EL (cell line): ENCODE measurements around the gene CDH13.
A peak's percentile ranks its signal among the peaks of the same experiment; 100 is the strongest.

Source experiments
- DNase-seq: peaks from one replicate; pipeline ENCODE4 v3.0.0-alpha.2; 2016

The CDH13 gene

DNA sequence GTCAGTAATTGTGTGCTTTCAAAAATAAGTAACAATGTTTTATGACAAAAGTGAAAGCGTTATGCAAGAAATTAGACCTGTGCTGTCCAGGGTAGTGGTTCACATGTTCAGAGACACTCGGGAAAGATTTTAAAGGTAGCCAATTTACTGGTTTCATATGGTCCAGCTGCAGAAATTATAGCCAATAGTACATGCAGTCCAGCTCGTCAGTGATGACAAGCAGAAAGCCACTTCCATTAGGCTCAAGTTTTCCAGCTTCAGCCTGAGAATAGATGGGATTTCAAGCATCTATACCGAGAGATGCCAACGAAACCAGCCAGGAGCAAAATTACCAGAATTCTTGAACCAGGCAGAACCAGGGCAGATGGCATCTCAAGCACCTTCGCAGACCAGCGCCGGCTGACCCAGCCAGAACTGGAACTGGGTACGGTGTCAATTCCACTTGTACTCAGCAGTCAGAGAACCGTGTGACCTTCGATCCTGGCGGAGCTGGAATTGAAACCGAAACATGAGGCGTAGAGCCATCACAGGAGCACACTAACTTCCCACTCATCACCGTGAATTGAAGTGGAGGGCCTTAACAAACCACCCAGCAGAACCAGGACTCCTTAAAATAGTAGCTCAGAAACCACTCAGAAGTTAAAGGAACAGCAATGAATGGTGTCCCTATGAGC, 973.2 kb downstream of the CDH13 start:
- DNase-seq: no peak

DNA sequence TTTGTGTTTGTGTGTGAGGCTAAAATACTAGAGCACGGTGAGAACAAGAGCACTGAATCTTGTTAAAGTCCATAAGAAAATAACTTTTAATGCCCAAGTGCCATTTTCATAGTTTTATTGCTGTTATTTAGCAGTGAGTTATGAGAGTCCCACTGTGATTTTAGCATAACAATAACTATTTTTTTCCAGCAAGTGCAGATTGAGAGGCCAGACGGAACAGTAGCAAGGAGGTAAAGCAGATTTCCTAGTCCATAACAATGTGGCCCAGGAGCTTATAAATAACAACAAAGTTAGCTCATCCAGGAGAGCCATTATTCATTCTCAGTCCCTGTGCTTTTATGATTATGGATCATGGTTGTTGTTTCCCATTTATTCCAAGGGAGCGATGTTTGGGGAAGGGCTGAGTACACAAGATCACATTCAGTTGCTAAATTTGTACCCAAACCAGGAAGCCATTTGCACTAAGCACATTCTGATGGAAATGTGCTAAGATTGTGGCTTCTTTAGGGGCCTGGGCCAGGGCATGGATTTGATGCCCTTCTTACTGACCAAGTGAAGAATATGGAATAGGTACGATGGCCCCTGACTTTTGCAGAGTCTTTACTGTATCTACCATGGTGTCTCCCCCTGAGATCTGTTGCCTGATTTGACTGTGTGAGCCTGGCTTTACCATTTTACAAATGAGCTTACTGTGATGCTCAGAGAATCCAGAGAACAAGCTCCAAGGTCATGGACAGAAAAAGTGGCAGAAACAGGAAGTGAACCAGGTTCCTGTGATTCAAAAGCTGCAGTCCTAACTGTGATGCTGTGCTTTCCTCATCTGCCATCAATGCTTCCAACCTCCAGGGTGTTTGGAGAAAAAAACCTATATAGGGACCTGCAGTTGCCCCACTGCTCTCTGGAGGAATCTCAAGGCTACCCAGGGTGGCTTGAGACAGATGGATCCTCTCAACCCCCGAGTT, 976.3 kb downstream of the CDH13 start:
- no peak for DNase-seq

DNA sequence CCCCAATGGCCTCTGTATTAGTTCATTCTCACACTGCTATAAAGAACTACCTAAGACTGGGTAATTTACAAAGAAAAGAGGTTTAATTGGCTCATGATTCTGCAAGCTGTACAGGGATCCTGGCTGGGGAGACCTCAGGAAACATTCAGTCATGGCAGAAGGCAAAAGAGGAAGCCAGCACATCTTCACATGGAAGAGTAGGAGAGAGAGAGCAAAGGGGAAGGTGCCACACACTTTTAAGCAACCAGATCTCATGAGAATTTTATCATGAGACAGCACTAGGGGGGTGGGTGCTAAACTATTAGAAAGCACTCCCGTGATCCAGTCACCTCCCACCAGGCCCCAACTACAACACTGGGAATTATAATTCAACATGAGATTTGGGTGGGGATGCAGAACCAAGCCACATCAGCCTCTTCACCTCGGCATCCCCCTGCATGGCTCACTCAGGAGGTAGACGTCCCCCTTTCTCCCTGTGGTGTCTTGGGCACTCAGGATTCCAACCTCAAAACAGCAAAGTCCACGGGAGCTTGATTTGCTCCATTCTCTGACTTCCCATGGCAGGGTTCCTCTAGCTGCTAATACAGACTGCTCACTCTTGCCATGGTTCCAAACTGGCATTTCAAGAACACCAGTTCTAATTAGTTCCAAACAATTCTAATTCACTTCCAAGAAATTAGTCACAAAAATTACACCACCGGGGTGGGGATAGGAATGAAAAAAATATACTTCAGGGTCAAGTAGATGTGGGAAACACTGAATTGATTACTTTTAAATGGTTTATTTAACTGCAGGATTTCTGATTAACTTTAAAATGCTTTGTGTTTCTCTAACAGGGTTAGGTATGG, 977.2 kb downstream of the CDH13 start:
- DNase-seq: no peak

DNA sequence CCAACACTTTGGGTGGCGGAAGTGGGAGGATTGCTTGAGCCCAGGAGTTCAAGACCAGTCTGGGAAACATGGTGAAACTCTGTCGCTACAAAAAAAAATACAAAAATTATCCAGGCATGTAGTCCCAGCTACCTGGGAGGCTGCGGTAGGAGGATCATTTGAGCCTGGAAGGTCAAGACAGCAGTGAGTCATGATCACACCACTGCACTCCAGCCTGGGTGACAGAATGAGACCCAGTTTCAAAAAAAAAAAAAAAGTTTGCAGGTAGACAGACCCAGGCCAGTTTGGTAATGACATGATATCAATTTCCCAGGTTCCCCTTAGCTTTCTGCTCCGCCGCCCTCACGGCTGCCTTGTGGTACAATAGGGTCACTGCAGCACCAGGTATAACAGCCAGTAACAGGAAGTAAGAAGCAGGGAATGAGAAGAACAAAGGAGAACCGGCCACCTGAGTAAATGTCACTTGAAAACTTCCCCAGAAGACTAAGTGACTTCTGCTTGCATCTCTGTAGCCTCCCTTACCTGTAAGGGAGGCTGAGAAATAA, 979.8 kb downstream of the CDH13 start:
- no peak for DNase-seq

DNA sequence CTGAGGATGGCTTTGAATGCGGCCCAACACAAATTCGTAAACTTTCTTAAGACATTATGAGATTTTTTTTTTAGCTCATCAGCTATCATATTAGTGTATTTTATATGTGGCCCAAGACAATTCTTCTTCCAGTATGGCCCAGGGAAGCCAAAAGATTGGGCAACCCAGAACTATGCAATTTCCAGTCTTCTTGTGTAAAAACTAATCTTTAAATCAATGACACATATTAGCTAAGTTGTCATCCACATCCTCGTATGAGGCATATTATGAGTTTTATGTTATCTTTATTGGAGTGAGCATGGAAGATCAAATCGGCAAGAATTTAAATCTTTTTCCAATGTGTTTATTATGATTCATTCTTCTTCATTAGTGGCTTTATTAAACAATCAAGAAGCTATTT, 982.4 kb downstream of the CDH13 start:
- DNase-seq: peak; percentile 11

DNA sequence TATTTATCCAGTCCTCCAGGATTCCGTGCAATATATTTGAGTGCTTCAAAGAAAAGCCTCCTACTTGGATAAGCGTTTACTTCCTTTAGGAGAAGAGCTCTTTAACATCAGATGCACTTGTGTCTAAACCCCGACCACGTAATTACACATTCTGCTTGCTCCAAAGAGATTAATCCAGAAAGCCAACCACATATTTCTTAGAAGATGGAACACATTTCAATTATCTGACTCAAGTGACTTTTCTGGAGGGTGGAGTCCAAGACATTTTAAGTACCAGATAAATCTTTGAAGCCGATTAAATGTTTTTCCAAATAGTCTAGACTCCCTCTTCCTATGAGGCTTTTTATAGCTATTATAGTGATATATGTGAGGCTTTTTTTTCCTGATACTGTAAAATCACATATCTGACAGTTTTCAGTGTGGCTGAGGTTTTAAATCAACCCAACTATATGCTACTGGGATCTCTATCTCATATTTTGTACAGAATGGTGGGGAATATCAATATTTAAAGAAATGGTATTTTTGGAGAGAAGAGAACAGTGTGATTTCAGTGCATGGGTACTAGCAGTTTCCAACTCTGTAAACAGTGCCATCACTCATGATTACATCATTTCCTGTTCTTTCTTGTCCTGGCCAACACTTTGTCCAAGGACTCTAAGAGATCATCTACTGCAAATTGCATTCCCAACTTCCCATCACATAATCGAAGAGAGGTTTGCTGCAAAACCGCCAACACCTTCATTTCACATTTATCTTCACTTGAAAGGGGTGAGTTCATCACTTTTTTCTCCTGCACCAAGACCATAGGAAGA, 988.6 kb downstream of the CDH13 start:
- peak; percentile 39 for DNase-seq

DNA sequence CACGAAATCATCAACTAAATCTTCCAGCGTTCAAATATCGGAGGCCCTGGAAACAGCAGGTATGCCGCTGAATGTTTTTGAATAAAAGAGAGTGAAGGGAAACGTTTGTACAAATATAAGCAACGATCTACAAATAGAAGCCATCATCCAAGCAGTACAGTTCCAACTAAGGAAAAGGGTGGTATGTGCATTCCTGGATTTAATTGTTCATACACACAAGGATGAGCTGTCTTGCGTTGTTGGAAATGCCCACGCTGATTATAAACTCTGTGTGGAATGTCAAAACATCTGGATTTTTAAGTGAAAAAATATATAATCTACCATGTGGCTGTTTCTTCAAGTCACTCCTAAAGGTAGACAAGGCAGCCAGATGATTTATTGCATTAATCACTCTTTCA, 989.2 kb downstream of the CDH13 start:
- peak; percentile 14 for DNase-seq

DNA sequence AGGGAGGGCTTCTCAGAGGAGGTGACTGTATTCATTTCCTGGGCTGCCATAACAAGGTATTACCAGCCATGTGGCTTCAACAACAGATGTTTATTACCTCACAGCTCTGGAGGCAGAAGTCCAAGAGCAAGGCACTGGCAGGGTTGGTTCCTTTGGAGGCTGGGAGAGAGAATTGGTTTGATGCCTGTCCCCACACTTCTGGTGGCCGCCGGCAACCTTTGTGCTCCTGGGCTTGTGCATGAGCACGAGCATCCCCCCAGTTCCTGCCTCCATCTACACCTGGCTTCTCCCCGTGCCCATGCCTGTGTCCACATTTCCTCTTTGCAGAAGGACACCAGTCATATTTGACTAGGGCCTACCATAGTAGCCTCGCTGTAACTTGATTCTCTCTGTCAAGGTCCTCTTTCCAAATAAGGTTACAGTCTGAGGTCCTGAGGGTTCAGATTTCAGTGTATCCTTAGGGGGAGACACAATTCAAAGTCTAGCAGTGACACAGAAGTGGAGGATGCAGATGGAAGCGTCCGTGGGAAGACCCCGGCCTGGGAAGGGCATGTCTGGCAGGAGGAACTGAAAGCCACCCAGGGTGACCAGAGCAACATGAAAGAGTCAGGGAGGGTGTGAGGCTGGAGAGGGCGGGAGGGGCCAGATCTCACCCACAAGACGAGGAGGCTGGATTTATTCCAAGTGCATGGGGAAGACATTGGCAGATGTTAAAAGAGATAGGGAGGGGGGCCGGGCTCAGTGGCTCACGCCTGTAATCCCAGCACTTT, 992.8 kb downstream of the CDH13 start:
- DNase-seq: no peak

DNA sequence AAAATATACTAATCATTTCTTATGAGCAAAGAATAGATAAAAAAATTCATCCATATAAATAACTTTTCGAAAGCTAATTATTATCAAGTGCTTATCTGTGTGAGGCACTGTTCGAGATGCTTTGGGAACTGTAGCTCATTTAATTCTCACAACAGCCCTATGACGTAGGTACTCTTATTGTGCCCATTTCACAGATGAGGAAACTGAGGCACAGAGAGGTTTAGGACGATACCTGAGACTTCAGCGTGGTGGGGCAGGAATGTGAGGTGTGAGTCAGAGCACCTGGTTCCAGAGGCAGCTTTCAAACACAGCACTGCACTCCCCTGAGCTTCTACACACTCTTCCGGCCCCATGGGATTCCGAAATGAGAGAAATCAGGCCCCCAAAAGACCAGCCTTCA, 995.2 kb downstream of the CDH13 start:
- no peak for DNase-seq

DNA sequence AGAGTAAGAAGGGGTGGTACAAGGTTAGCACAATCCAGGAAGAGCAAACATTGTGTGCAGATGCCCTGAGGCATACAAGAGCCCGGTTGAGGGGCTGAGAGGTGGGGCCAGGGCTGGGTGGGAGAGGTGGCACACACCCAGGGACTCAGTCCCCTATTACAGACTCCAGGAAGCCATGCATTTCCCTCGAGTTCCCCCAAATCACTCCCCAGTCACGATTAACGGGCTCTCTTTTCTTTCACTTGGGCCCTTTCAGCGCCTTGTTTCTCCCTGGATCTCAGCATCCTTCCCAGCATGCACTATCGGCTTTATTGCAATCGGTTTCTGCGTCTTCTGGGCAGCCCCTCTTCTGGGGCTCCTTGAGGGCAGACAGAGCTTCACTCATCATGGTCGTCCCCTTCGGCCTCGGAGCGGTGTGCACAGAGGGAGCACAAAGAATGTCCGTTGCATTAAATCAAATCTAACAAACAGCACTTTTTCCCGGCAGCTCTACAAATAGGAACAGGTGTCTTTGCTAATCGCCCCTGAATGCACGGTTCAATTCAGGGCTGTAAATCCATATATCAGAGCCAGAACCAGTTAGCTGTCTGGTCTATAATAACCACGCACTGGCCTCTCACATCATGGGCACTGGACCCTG, 996.4 kb downstream of the CDH13 start:
- no peak for DNase-seq

DNA sequence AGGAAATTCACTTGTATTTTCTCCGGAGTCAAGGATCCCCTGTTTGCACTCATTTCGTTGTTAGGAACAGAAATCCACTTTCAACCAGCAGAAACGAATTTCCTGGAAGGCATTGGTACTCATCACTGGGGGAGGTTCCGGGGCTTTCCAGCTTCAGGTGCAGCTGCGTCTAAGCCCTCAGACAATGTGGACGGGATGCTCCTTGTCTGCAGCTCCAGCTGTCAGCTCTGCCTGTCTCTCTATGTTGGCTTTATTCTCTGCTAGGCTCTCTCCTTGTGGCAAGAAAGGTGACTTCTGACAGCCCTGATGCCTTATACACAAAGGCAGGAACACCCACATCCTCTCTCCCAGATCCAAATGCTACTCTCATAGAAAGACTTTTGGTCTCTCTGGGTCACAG, 997.1 kb downstream of the CDH13 start:
- DNase-seq: no peak

DNA sequence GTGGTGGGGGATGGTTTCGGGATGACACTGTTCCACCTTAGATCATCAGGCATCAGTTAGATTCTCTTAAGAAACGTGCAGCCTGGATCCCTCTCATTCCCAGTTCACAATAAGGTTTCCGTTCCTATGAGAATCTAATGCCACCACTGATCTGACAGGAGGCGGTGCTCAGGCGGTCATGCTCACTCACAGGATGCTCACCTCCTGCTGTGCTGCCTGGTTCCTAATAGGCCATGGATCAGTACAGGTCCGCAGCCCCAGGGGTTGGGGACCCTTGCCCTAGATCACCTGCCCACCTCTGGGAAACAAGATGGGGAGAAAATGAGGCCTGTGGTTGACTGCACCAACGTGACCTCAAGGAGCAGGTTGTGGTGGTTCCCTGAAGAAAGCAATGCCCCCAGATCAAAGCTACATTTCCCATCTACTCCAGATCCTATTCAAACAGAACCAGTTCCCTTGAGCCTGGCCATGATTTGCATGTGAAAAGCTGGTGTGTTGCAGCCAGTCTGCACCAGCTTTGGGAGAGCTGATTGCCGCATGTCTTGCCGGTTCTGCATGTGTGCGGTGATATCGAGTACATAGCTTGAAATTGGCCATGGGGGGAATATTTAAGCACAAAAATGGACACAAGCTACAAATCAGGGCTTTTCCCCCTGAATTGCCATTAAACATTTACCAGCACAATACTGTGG, 997.8 kb downstream of the CDH13 start:
- no peak for DNase-seq

DNA sequence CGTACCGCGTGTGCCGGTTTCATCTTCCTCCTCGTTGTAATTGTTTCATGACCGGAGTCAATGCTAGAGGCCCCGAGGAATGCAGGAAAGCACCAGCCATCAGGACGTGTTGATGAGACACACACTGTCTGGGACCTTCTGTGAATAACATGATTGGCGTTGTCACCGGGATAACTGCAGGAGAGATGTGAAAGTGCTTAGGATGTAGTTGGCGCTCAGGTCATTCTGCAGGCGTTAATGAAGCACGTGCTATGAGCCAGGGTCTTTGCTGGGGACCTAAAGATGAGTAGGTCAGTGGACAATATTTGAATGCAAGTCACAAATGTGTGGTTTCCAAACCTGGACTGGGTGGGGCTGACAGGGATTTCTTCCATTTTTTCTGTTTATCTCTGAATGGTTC, 999.4 kb downstream of the CDH13 start:
- DNase-seq: no peak

DNA sequence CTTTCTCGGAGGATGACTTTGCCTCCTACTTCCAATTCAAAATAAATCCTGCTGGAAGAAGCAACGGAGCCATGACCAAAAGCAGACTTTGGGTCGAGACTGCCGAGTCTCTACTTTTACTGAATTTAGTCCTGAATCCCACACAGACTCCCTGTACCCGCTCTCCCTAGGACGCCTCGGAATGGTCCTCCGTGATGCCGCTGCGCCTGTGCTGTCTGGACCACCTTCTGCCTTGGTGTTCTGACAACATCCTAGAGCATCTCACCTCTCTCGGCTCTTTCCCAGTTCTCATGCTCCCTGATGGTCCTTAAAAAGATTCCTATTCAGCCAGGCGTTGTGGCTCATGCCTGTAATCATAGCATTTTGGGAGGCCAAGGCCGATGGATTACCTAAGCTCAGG, 999.9 kb downstream of the CDH13 start:
- no peak for DNase-seq

DNA sequence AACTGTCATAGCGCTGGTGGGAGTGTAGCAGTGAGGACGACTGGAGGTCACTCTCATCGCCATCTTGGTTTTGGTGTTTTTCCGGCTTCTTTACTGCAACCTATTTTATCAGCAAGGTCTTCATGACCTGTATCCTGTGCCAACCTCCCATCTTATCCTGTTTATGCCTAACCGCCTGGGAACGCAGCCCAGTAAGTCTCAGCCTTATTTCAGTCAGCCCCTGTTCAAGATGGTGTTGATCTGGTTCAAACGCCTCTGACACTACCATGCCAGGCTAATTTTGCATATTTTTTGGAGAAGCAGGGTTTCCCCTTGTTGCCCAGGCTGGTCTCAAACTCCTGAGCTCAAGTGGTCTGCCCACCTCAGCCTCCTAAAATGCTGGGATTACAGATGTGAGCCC, 1001.2 kb downstream of the CDH13 start:
- DNase-seq: no peak

DNA sequence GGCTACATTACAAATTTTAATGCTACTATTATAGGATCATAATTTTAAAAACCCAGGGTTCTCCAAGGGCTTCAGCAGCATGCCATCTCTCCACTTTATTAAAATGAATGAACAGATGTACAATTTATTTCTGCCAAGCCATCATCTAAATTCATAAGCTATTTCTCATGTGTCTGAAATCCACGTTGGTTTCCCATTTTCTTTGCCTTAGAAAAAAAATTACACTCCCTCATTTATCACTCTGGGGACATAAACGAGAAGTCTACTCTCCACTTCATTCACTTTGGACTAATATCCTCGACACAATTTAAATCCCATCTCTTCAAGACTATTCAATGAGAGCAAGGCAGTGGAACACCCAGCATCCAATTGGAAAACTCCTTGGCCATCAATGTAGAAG, 1002.7 kb downstream of the CDH13 start:
- no peak for DNase-seq

DNA sequence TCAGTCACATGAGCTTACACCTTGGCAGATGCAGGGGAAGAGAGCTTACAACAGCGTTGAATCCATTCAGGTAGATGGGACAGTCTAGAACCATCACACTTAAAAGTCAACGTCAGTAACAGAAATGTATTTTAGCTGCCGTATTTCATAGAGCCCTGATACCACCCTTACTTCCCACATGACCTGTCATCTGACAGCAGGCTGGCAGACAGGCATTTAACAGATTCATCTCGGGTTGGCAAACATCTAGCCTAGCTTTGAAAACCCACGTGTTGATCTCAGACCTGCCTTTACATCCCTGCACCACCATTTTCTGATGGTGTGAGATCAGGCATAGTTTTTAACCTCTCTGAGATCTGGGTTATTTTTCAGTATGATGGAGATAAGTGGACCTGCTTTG, 1003.1 kb downstream of the CDH13 start:
- DNase-seq: no peak

DNA sequence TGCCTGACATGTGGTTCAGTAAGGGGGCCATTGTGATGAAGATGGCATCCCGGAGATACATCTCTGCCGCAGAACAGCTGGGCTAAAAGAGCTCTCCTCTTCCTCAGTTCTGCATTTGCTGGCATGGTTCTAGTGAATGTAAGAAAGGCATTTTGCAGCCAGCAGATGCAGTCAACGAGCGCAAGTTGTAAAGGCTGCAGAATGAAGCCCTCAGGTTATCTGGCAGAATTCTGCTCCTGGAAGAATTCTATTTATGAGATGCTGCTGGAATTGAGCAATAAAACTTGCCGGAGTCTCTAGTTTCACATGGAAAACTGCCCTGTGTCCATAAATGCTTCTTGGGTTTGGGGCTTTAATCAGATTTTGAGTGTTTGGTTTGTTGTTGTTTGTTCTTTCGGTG, 1004.2 kb downstream of the CDH13 start:
- DNase-seq: peak; percentile 46

DNA sequence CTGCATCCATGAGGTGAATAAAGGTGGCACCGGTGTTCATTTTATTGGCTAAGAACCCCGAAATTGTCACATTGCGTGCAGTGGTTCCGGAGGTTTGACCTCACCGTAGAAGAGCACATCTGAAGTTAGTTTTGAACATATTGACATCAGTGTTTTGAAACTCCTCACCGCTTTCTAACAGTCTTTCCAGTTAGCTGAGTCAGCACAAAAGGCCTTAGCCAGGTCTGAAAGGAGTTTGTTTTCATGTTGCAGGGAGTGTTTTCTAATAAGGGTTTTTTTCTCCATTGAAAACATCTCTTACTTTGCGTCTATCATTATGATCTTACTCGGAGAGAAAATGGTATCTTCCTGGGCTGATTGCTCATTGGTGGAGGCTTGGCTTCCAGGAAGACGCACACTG, 1006.5 kb downstream of the CDH13 start:
- no peak for DNase-seq

DNA sequence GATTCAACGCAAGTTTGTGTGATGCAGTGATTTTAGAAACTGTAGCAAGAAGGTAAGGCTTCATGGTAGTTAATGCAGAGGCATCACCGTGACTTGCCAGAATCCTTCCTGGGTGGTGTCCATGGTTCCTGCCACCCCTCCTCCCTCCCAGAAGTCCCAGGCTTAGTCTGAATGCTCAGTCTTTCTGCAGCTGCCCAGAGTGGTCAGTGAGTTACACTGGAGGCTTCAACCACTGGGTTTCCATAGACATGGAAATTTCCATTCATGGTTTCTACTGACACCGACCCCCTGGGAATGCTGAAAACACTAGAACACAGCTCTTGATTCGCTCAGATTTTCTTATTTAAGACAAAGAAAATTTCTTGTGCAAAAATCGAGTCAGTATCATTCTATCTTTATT, 1021.6 kb downstream of the CDH13 start:
- DNase-seq: no peak
